DLD1 (cell line): Measurements from ENCODE around the gene CEP128.

Experiments used
- in situ Hi-C: cut with HindIII; loops from 2 replicates; pipeline ENCODE4 v1.10.0; 2017; ENCODE audit warnings: low sequenced_read_pairs

The CEP128 gene

DNA sequence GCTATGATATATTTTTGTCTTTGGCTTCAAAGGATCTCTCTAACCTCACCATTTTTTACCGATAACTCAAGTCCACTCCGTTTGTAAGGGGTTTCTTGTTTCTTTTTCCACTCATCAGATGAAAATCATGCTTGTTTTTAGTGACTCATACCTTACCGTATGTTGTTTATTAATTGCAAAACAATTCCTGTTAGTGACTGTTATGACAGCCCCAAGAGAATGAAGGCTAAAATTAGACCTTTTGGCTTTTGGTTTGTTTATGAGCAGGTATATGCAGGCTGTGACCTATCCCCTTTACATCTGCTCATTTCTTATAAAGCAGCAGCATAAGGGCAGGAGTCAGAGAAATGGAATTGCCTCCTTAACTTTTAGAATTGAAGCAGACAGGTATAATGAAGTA lies 319.8 kb downstream of the CEP128 start:
- in situ Hi-C loops = no loop called here

DNA sequence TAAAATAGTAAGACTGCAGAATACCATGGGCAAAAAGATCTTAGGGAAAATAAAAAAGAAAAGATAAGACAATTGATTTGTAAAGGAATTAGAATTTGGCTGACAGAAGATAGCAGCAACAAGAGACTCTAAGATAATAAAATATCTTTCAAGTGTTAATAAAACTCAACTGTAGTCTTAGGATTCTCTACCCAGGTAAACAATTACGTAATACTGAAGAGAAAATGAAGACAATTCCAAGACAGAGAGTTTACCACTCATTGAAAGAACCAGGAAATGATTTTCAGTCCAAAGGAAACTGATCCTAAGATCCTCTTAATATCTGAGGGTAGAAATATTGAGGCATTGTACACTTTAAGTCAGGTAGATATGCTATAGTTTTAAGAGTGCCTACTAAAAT lies 321.1 kb downstream of the CEP128 start:
- in situ Hi-C loops = no loop called here

DNA sequence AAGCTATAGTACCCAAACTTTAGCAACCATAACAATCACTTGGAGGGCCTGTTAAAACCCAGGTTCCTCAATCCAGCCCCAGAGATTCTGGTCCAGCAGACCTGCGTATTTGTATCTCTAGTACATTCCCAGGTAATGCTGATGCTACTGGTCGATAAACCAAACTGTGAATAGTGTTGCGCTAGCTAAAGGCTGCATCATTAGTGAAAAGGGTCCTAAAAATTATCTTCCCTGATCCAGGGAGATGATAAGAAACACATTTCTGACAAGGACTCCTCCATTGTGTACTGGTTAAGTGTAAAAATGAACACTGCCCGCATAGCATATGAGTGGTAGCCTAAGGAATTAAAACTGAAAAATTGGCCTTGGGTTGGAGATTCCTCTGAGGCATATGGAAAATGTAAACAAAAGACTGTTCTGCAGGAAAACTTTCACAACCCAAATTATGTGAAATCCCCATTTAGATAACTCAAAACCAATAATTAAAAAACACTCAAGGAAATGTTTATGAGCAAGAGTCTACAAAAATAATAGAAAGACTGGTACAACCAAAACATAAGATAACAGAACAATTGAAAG lies 322.7 kb downstream of the CEP128 start:
- in situ Hi-C loops = no loop called here

DNA sequence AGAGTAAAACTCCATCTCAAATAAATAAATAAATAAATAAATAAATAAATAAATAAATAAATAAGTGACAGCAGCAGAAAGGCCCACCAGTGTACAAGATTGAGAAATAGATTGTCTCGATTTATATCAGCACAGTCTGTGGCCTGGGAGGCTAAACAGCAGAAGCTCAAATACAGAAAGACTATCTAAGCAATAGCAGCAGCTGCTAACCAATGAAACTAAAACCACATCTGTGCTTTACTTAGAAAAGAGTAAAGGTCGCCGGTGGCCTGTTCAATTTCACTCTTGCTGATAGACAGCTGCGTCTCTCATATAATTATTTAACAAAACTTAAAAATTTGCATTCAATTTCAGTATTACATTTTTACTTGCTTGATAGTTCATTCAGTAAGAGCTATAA lies 325.7 kb downstream of the CEP128 start:
- in situ Hi-C loops = no loop called here

DNA sequence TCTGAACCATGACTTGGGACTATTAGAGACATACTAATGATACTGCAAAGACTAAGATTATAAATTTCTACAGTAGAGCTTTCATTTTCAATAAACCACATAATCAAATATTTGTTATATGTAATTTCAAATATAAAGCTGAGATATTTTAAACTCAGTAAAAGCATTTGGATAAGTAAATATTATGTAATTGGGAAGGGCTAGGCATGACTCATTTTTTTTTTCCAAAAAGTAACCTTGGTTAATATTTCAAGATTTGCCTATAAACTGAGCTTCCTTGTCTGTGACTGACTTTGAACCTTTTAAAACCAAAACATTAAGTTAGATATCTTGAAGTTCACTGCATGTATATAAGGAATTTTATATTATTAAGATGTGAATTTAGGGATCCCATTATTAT lies 332.5 kb downstream of the CEP128 start:
- in situ Hi-C loops = no loop called here

DNA sequence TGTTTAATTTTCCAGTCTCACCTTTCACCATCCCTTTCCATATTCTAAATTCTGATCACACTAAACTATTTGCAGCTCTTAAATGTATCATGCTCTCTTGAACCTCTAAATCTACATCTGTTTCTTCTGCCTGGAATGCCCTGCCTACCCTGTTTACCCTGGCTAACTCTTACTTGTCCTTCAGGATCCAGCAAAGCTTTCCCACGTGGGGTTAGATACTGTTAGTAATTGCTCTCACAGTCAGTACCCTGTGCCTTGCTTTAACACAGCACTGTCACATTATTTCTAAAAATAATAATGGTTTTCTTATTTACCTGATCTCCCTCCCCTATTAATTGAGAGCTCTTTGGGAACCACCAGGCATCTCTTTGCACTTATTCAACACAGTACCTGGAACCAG lies 333.0 kb downstream of the CEP128 start:
- in situ Hi-C loops = no loop called here

DNA sequence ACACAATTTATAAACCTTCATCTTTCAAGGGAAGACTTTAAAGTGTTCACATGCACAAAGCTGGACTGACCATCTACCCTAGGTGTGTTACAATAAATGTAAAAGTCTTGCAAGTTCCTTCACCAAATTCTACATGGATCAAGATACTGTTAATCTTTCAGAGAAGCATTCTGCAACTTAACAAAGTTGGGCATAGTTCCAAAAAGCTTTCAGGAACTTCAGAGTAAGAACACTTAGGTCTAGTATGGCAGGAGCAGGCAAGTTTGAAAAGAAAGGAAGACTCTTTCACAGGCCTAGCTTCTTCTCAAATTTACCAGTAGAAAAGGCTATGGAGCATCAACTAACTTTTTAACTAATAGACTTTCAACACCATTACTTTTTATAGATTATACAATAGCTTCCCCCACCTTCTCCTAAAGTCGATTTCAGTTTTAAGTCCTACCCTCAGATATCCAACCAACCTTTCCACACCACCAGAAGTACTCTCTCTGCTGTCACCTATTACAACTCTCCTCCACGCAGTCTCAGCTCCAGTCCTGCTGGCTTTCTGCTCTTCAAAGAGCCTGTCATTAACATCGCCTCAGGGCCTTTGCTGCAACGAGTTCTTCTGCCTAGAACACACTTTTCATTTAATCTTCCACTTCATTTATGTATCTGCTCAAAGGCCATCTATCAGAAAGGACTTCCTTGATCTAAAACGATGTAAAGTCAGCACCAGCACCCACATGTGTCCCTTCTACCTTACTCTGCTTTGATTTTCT lies 333.9 kb downstream of the CEP128 start:
- in situ Hi-C loops = no loop called here

DNA sequence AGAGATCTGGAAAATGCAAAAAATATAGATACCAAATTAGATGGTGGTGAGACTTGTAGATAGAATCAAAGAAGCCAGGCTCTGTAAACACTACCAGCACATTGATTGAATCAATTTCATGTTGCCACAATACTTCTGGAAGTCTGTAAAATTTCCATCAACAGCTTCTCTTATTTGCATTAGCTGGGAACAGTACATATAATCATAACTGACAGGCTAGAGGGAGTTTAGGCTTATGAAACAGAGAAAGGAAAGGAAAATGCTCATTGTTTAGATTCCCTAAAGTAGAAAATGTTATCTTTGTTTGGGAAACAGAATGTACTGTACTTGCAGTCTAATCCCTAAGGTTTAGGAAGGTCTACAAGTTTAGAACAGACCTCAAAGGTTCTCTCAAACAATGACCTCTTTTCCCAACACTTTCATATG lies 335.2 kb downstream of the CEP128 start:
- in situ Hi-C loops = no loop called here

DNA sequence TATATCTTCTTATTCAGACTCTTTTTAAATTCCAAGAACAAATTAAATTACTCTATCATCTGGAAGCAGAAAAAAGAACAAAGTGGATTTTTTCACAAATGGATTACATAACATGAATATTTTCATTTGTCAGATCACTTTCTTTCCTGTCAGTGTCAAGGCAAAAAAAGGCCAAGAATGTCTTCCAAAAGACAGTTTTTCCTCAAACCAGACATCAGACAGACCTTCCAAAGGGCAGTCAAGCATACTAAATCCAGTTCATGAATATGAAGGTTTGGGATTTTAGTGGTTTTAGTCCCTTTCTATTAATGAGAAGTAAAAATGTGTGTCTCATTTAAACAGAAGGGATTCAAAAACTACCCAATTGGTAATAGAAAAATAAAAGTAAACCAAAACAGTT lies 336.0 kb downstream of the CEP128 start:
- in situ Hi-C loops = no loop called here

DNA sequence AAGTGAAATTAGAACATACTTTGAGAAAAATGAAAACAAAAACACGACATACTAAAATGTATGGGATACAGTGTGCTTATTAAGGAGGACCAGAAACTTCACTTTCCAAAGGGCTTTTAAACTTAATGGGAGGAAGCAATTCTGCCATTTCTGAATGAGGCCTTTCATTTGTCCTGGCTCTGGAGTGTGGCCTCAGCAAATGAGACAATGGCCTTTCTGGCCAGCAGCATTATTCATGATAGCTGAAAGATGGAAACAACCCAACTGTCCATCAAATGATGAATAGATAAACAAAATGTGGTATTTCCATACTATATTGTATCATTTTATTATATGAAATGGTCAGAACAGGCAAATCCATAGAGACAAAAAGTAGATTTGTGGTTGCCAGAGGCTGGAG lies 338.6 kb downstream of the CEP128 start:
- in situ Hi-C loops = no loop called here

DNA sequence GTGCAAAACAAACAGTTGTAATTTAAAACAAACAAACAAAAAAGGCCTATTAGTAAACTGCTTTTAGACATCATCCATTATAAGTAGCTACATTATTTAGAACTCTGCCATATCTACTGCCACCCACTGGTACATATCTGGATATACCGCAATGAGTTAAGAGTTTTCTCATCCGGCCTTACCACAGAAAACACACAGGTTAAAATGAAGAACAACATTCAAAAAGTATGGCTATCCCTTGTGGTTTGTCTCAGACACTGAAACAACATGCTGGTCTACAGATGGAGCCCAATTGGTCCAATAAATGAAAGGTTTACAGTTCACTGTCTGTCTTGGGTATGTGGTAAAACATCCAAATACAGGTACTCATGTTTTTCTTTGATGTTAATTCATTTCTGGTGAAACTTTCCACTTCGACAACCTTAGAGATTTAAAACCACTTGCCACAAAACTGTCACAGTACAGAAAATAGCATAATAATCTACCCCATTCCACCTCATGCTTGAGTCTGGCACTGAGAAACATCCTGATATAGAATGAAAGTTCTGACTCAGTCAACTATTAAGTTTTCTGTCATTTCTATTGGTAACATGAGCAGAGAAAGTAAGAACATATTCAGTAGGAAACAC lies 354.3 kb downstream of the CEP128 start:
- in situ Hi-C loops = no loop called here

DNA sequence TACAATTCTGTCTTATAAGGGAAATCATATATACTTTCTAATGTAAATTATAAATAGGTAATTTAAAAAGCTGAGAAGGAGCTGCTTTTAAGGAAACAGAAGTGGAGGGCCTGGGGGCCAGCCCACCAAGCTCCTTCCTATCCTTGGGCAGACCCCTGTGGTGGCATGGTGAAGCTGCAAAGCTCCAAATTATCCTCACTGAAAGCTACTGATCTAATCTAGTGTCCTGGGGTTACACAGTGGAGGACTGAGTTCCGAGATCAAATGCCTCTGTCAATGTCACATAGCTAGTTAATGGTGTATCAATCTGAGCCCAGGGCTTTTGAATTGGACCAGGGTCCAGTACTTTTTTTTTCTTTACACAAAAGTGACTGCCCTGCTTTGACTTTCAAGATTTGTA lies 355.4 kb downstream of the CEP128 start:
- in situ Hi-C loops = no loop called here

DNA sequence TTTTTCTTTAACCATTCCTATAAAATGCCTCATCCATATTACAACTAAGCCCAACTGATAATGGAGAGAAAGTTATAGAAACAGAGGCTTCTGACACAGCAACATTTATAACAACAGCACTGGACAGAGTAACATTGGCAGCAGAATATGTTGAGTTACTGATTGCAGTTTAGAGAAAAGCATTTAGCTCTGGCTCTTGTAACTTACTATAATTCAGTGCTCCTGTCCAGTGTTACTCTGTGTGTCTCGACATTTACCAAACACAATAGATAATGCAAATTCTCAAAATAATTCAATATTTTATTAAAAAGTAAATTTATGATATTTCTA lies 356.1 kb downstream of the CEP128 start:
- in situ Hi-C loops = no loop called here

DNA sequence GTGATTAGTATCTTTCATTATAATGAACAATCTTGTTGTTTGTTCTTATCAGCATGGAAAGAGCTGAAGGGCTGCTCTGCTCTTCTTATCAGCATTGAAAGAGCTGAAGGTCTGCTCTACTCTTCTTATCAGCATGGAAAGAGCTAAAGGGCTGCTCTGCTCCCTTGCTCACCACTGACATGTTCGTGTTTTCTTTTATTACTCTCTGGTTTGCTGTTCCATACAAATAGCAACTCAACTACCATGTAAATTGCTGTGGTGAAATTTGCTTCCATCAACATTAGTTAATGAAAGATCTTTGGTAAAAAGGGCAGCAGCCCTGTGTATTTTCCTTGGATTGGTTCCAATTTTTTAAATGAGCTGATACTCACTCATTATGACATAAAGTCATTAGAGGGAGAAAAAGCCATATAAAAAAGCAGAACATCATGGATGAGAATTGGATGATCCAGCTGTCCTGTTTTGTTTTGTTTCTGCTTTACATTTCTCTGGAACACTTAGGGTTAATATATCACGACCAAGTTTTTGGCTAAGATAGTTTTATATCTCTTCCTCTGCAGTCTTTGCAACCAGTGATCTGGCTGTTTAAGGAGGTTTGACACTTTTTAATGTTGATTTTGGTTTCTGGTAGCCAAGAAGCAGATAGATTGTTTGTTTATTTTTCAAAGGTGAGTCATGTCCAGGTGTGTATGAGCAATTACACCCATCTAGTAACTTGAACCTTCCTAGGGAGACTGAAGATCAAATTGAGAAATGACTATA lies 356.6 kb downstream of the CEP128 start:
- in situ Hi-C loops = no loop called here

DNA sequence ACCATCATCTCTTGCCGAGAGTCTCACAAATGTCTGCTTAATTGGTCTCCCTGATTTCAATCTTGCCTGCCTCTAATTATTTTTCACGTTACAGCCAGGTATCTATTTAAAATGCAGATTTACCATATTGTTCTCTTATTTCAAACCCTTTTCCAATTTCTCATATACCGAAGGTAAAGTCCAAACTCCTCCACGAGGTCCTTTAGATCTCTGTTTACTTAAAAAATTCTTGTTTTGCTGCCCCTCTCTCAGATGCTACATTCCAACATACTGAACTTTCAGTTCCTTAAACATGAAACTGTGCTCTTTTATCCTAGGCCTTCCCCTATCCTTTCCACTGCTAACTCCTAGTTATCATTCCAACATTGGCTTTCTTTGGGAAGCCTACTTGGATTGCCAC lies 363.9 kb downstream of the CEP128 start:
- in situ Hi-C loops = no loop called here

DNA sequence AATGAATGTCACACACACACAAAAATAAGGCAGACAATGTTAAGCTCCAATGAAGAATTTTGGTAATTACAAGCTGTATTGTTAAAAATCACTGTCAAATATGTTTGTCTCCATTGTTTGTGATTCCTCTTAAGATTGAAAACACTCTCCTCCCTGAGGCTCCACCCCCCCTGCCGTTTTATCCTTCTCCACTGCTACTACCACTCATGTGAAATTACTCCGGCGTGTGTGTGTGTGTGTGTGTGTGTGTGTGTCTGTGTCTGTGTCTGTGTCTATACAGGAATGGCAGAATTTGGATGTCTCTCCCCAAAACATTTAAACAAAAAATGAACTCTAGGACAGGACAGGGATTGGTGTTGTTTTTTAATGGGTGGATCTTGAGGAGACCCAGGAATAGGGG lies 365.1 kb downstream of the CEP128 start:
- in situ Hi-C loops = no loop called here

DNA sequence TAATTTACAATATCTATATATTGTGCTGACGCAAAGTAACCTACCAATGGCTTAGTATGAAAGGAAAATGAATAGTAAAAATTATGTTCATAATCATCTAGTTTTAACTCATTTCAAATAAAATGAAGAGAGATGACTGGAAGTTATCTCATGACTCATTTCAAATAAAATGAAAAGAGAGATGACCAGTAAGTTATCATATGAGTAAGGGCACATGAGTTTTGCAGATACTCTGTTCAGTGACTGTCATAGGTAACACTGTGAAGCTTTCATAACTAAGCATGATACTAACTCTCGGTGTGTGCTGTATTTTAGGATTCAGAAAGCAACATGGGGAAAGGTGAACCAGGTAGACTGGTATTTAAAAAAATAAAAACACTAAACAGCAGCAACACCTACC lies 365.8 kb downstream of the CEP128 start:
- in situ Hi-C loops = no loop called here

DNA sequence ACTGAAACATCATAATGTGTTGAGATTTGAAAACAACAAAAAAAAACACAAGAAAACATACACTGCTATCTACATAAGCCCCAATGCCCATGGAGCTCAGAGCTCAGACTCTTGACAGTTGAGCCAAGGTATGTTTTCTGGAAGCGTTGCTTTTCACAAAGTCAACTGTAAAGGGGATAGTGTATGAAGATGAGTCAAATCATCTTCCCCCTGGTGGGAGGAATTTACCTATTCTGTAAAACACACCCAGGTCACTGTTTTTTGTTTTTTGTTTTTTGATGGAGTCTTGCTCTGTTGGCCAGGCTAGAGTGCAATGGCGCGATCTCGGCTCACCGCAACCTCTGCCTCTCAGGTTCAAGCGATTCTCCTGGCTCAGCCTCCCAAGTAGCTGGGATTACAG lies 368.9 kb downstream of the CEP128 start:
- in situ Hi-C loops = no loop called here

DNA sequence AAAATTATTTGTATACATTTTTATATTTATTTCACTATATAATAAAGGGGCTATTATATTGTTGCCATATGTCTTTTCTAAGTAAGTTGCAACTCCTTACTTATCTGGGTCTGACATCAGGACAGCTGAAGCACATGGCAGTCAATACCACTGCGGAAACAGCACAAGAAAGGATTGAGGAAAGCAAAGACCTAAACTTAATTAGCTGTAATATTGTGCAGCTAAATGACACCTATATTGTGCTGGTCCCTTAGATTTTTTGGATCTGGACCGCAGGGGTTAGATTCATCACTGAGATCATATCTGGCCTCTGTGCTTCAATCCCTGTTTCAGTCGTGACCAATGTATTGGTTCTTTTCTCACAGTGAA lies 370.6 kb downstream of the CEP128 start:
- in situ Hi-C loops = no loop called here

DNA sequence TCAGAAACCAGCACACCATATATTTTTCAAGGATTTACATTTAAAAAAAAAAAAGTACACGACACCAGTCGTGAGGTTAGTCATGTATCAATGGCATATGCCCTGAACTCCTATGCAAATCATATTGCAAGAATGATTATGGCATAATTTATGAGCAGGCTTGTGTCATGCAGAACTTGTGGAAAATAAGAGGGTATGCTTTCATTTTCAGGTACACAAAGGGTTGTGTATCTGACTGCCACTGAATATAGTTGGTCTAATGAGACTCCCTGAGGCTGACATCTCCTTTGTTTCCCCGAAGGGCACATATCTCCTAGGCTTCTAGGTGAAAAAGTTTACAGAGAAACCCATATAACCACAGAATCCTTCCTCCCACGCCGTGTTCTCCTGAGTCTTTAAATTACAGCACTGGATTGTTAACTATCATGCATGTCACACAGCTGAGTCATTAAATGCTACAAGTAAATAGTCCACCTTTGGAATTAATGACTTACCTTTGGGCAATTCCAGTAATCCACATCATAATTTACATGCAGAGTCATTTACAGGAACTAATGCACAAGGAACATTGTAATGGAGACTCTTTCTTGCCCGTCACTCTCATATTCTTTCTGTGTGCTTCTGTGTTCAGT lies 373.5 kb downstream of the CEP128 start:
- in situ Hi-C loops = no loop called here

DNA sequence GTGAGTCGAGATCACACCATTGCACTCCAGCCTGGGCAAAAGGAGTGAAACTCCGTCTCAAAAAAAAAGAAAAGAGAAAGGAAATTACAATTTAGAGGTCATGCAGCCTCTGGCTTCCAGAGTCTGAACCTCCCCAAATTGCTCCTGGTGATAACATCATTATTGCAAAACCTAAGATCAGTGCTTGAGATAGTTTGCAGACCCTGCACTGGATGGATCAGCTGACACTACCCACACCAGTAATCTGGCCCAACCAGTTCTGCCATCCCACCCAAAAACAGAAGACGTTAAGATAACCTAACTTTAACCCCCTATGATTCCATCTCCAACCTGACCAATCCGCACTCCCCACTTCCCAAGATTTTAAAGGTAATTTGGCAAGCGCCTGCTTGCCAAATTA lies 376.5 kb downstream of the CEP128 start:
- in situ Hi-C loops = no loop called here
